Endodermal cell (in vitro differentiated cells): ENCODE data around the gene NOP16. TPM values are rescaled to one million over a fixed set of nuclear protein-coding genes. Genes with fewer than 3 reads are reported as not detected.

Experiments
- DNase-seq: peaks from one replicate; pipeline ENCODE4 v3.0.0-alpha.2; 2017
- H3K27ac ChIP-seq: 2 replicates; pipeline ENCODE4 v1.5.1; 2013; ENCODE audit warnings: mild to moderate bottlenecking, low read depth, low read length, moderate library complexity
- H3K27me3 ChIP-seq: 2 replicates; pipeline ENCODE4 v1.6.1; 2013; ENCODE audit warnings: mild to moderate bottlenecking, low read length, moderate library complexity; ENCODE audit not compliant: insufficient read depth, control insufficient read depth, poor library complexity, severe bottlenecking
- H3K36me3 ChIP-seq: 2 replicates; pipeline ENCODE4 v1.7.0; 2013; ENCODE audit warnings: mild to moderate bottlenecking, low read length, moderate library complexity; ENCODE audit not compliant: control insufficient read depth, insufficient read depth
- H3K4me1 ChIP-seq: one replicate; pipeline ENCODE4 v1.7.0; 2013; ENCODE audit warnings: low read length; ENCODE audit not compliant: control insufficient read depth, insufficient read depth
- H3K4me3 ChIP-seq: 2 replicates; pipeline ENCODE4 v1.5.1; 2013; ENCODE audit warnings: mild to moderate bottlenecking, low read length, moderate library complexity
- H3K9ac ChIP-seq: 2 replicates; pipeline ENCODE4 v1.6.1; 2013; ENCODE audit warnings: mild to moderate bottlenecking, low read length, moderate library complexity; ENCODE audit not compliant: poor library complexity, severe bottlenecking; ENCODE audit errors: extremely low read depth
- H3K9me3 ChIP-seq: 2 replicates; pipeline ENCODE4 v1.6.1; 2013; ENCODE audit warnings: mild to moderate bottlenecking, low read length, moderate library complexity; ENCODE audit not compliant: control insufficient read depth
- H3K27ac Mint-ChIP-seq: 2 replicates; pipeline ENCODE4 v1.8.0; 2020; ENCODE audit warnings: mixed read lengths
- H3K27me3 Mint-ChIP-seq: 2 replicates; pipeline ENCODE4 v1.8.0; 2021; ENCODE audit warnings: mild to moderate bottlenecking, mixed read lengths; ENCODE audit not compliant: insufficient read depth
- H3K36me3 Mint-ChIP-seq: 2 replicates; pipeline ENCODE4 v1.8.0; 2020; ENCODE audit warnings: low read depth, mixed read lengths
- H3K4me1 Mint-ChIP-seq: 2 replicates; pipeline ENCODE4 v1.8.0; 2020; ENCODE audit warnings: mixed read lengths
- H3K4me3 Mint-ChIP-seq: 2 replicates; pipeline ENCODE4 v1.8.0; 2020; ENCODE audit warnings: mild to moderate bottlenecking, moderate library complexity, mixed read lengths
- H3K9me3 Mint-ChIP-seq: 2 replicates; pipeline ENCODE4 v1.8.0; 2020; ENCODE audit warnings: mild to moderate bottlenecking, mixed read lengths
- CTCF ChIP-seq: fragments of 200-600 bp; sonication (generic); conservative IDR thresholded peaks from 2 replicates; pipeline ENCODE4 v1.5.0; 2021; ENCODE audit warnings: antibody characterized with exemption, mild to moderate bottlenecking
- WGBS, 2 experiments: methylation state at CpG; one replicate each; pipeline versions ENCODE4 v1.1.5 to v1.1.7; 2013; ENCODE audit warnings: missing lambda C conversion rate in 2 of 2, mixed read lengths in 1 of 2; ENCODE audit not compliant: insufficient coverage in 1 of 2, insufficient read length in 1 of 2; 5-methylcytosine and 5-hydroxymethylcytosine counted together
- total RNA-seq, 2 donors: library from RNA; stranded (reverse); fragmentation: NEBNext Ultra II Directional in 1 of 2; extraction: Animal tissue kit (Norgen Biotek cat#: 25700) in 1 of 2; gene quantifications; 2 replicates in 1 of 2; 3 replicates in 1 of 2; pipeline ENCODE4 v1.2.1, GENCODE V29; 2021

NOP16 gene
- total RNA-seq, 2 donors from 2014 or later, result 18.6 to 31.3 TPM

- peaks cover 4% of the 10 kb centered on the region for H3K4me1 Mint-ChIP-seq
- peaks cover 9% of the 10 kb centered on the region for H3K27me3 Mint-ChIP-seq
- Histone ChIP-seq H3K4me1 (peaks cover 3% of the 10 kb centered on the region), H3K36me3 (peaks cover 41% of the 10 kb centered on the region), H3K4me3 (peak overlapping the region; percentile 95), H3K27me3 (no peaks in the 10 kb centered on the region), H3K27ac (no peak overlapping the region), H3K9ac (no peak overlapping the region), H3K9me3 (peaks cover 8% of the 10 kb centered on the region)
- H3K9me3 Mint-ChIP-seq, result peaks cover 13% of the 10 kb centered on the region
- TF ChIP-seq CTCF, result no peak
- no peak overlapping the region for H3K27ac Mint-ChIP-seq
- 92 to 98% methylated on average over 2 of the region's 2 CpGs for WGBS, 2 experiments
- DNase-seq, result no peak
- H3K36me3 Mint-ChIP-seq, result peaks cover 10% of the 10 kb centered on the region
- no peak overlapping the region for H3K4me3 Mint-ChIP-seq
Observed at GRCh38 chr5:176413255-176413565, 24.8 kb upstream of the NOP16 start.

GRCh38 chr5:176412517-176413254, 24.3 kb upstream of the NOP16 start:
- Mint-ChIP-seq H3K36me3 (peaks cover 10% of the 10 kb centered on the region), H3K4me3 (no peak overlapping the region), H3K27ac (no peak overlapping the region), H3K4me1 (peaks cover 4% of the 10 kb centered on the region), H3K27me3 (peaks cover 7% of the 10 kb centered on the region), H3K9me3 (peaks cover 9% of the 10 kb centered on the region)
- H3K4me1 ChIP-seq, result peaks cover 3% of the 10 kb centered on the region
- H3K27me3 ChIP-seq, result no peaks in the 10 kb centered on the region
- peaks cover 8% of the 10 kb centered on the region for H3K9me3 ChIP-seq
- H3K36me3 ChIP-seq, result peaks cover 46% of the 10 kb centered on the region
- no peak overlapping the region for H3K9ac ChIP-seq
- no peak for DNase-seq
- no peak for TF ChIP-seq CTCF
- no peak overlapping the region for H3K27ac ChIP-seq
- peak overlapping the region; percentile 95 for H3K4me3 ChIP-seq
- WGBS, 2 experiments, result 86 to 91% methylated on average over 4 to 10 of the region's 10 CpGs

GRCh38 chr5:176410486-176411180, 22.2 kb upstream of the NOP16 start:
- DNase-seq, result no peak
- Histone ChIP-seq H3K4me3 (no peak overlapping the region), H3K9me3 (no peaks in the 10 kb centered on the region), H3K27ac (no peak overlapping the region), H3K4me1 (peaks cover 1% of the 10 kb centered on the region), H3K9ac (no peak overlapping the region), H3K27me3 (no peaks in the 10 kb centered on the region), H3K36me3 (peaks cover 65% of the 10 kb centered on the region)
- H3K4me3 Mint-ChIP-seq, result no peak overlapping the region
- H3K36me3 Mint-ChIP-seq, result peaks cover 7% of the 10 kb centered on the region
- H3K9me3 Mint-ChIP-seq, result no peaks in the 10 kb centered on the region
- peak; percentile 38 for TF ChIP-seq CTCF
- H3K27me3 Mint-ChIP-seq, result no peaks in the 10 kb centered on the region
- WGBS, 2 experiments, result 93 to 100% methylated on average over 1 to 5 of the region's 5 CpGs
- H3K27ac Mint-ChIP-seq, result no peak overlapping the region
- H3K4me1 Mint-ChIP-seq, result peaks cover 3% of the 10 kb centered on the region
